A549 (cell line): Measurements from ENCODE around the gene TXNRD1.

Experiments
- BHLHE40 ChIP-seq: IDR thresholded peaks from 2 replicates; pipeline ENCODE4 v1.6.1; 2012; ENCODE audit warnings: low read depth, low read length, inconsistent platforms
- CTCF ChIP-seq: fragments of >200 bp; sonication (Bioruptor Twin); formaldehyde crosslinking; IDR thresholded peaks from 3 replicates; pipeline ENCODE4 v1.5.1; 2016
- EHMT2 ChIP-seq: fragments of 200-600 bp; sonication (generic); IDR thresholded peaks from 2 replicates; pipeline ENCODE4 v1.6.1; 2016; ENCODE audit warnings: antibody characterized with exemption, low read depth, mild to moderate bottlenecking, moderate library complexity
- MAX ChIP-seq: IDR thresholded peaks from 2 replicates; pipeline ENCODE4 v1.6.1; 2012
- PBX3 ChIP-seq: IDR thresholded peaks from 2 replicates; pipeline ENCODE4 v1.6.1; 2012
- POLR2A ChIP-seq: IDR thresholded peaks from 2 replicates; pipeline ENCODE4 v1.6.1; 2012; ENCODE audit warnings: mild to moderate bottlenecking, low read length
- RAD21 ChIP-seq, 2 experiments: fragments of >200 bp in 1 of 2; sonication (Bioruptor Twin) in 1 of 2; formaldehyde crosslinking in 1 of 2; IDR thresholded peaks in 1 of 2; conservative IDR thresholded peaks in 1 of 2; 2 replicates in 1 of 2; 3 replicates in 1 of 2; pipeline ENCODE4 v1.6.1; 2012 to 2018; ENCODE audit warnings: inconsistent platforms in 1 of 2
- RFX5 ChIP-seq: fragments of 450-650 bp; IDR thresholded peaks from 2 replicates; pipeline ENCODE4 v1.7.1; 2014; ENCODE audit warnings: antibody characterized with exemption, mild to moderate bottlenecking, moderate library complexity
- TFCP2L1 ChIP-seq: fragments of 250-450 bp; sonication (Bioruptor Pico); IDR thresholded peaks from 2 replicates; pipeline ENCODE4 v1.5.0; 2021; ENCODE audit warnings: mild to moderate bottlenecking

- no peak for TF ChIP-seq MAX
- TF ChIP-seq CTCF = no peak
- no peak for TF ChIP-seq BHLHE40
- no peak for TF ChIP-seq RFX5
- TF ChIP-seq EHMT2 = no peak
- TF ChIP-seq RAD21 (conservative IDR thresholded peaks at IDR 0.05 in 1 of 2, IDR thresholded peaks at IDR 0.05 in 1 of 2) = no peak
- TF ChIP-seq POLR2A = no peak
- no peak for TF ChIP-seq PBX3
- TF ChIP-seq TFCP2L1 = no peak
These were observed 11.1 kb downstream of the TXNRD1 start for GRCh38 chr12:104226672-104227071.
